Measurements from ENCODE around the gene ANKFN1. TPM values are rescaled to one million over a fixed set of nuclear protein-coding genes. Genes with fewer than 3 reads are reported as not detected.
A peak's percentile ranks its signal among the peaks of the same experiment; 100 is the strongest.

Gene ANKFN1
- total RNA-seq, 1 donor from 2014 or later = not detected

GRCh38 chr17:56314984-56315602 is 161.8 kb downstream of the ANKFN1 start:
- Mint-ChIP-seq H3K27me3 (ENCODE audit: insufficient read depth, low read depth) (peaks cover 6% of the 10 kb centered on the region), H3K27ac (no peak overlapping the region), H3K4me3 (no peak overlapping the region), H3K9me3 (no peaks in the 10 kb centered on the region), H3K4me1 (peaks cover 11% of the 10 kb centered on the region), H3K36me3 (no peaks in the 10 kb centered on the region)
- TF ChIP-seq EZH2phosphoT487 (IDR thresholded peaks at IDR 0.05) = no peak
- Histone ChIP-seq H3K4me3 (no peak overlapping the region), H3K4me2 (no peak overlapping the region), H4K20me1 (ENCODE audit: low read depth) (no peaks in the 10 kb centered on the region), H3K79me2 (ENCODE audit: low read depth) (no peaks in the 10 kb centered on the region), H3K9me3 (ENCODE audit: low read depth) (no peaks in the 10 kb centered on the region), H3K36me3 (no peaks in the 10 kb centered on the region), H3K4me1 (peaks cover 14% of the 10 kb centered on the region), H3K9ac (no peak overlapping the region), H3K27ac (no peak overlapping the region), H3F3A (ENCODE audit: low read depth) (peaks cover 10% of the 10 kb centered on the region), H3K27me3 (no peaks in the 10 kb centered on the region), H2AFZ (replicated peaks) (no peak overlapping the region)
- no peak for DNase-seq (ENCODE audit: low spot score)

GRCh38 chr17:56316604-56317003 is 163.3 kb downstream of the ANKFN1 start:
- Histone ChIP-seq H3K27ac (no peak overlapping the region), H3K4me1 (peaks cover 29% of the 10 kb centered on the region), H2AFZ (replicated peaks) (no peak overlapping the region), H4K20me1 (ENCODE audit: low read depth) (no peaks in the 10 kb centered on the region), H3K79me2 (ENCODE audit: low read depth) (no peaks in the 10 kb centered on the region), H3K27me3 (no peaks in the 10 kb centered on the region), H3K9me3 (ENCODE audit: low read depth) (no peaks in the 10 kb centered on the region), H3K9ac (no peak overlapping the region), H3K4me2 (no peak overlapping the region), H3F3A (ENCODE audit: low read depth) (peaks cover 25% of the 10 kb centered on the region), H3K36me3 (no peaks in the 10 kb centered on the region), H3K4me3 (no peak overlapping the region)
- H3K4me1 Mint-ChIP-seq = peaks cover 26% of the 10 kb centered on the region
- no peaks in the 10 kb centered on the region for H3K9me3 Mint-ChIP-seq
- H3K4me3 Mint-ChIP-seq = no peak overlapping the region
- H3K27ac Mint-ChIP-seq = no peak overlapping the region
- peaks cover 6% of the 10 kb centered on the region for H3K27me3 Mint-ChIP-seq (ENCODE audit: insufficient read depth, low read depth)
- no peaks in the 10 kb centered on the region for H3K36me3 Mint-ChIP-seq
- DNase-seq (ENCODE audit: low spot score) = no peak
- no peak for TF ChIP-seq CTCF (IDR thresholded peaks at IDR 0.05)

- H2AFZ ChIP-seq (replicated peaks) = no peak overlapping the region
- DNase-seq (ENCODE audit: low spot score) = no peak
- H3K4me3 ChIP-seq = no peak overlapping the region
- TF ChIP-seq EZH2 (IDR thresholded peaks at IDR 0.05) (no peak), CTCF (IDR thresholded peaks at IDR 0.05) (no peak), EZH2phosphoT487 (IDR thresholded peaks at IDR 0.05) (no peak)
- no peak overlapping the region for H3K9ac ChIP-seq
- Mint-ChIP-seq H3K4me3 (no peak overlapping the region), H3K9me3 (no peaks in the 10 kb centered on the region), H3K27ac (no peak overlapping the region), H3K27me3 (ENCODE audit: insufficient read depth, low read depth) (peaks cover 6% of the 10 kb centered on the region), H3K36me3 (no peaks in the 10 kb centered on the region), H3K4me1 (peaks cover 33% of the 10 kb centered on the region)
- H3K79me2 ChIP-seq (ENCODE audit: low read depth) = no peaks in the 10 kb centered on the region
- H3F3A ChIP-seq (ENCODE audit: low read depth) = peaks cover 27% of the 10 kb centered on the region
- no peaks in the 10 kb centered on the region for H3K9me3 ChIP-seq (ENCODE audit: low read depth)
- H3K4me1 ChIP-seq = peaks cover 34% of the 10 kb centered on the region
- H3K36me3 ChIP-seq = no peaks in the 10 kb centered on the region
- no peak overlapping the region for H3K4me2 ChIP-seq
- H4K20me1 ChIP-seq (ENCODE audit: low read depth) = no peaks in the 10 kb centered on the region
- H3K27me3 ChIP-seq = no peaks in the 10 kb centered on the region
- H3K27ac ChIP-seq = no peak overlapping the region
Observed at GRCh38 chr17:56317351-56318208, 164.3 kb downstream of the ANKFN1 start.

- H3K4me1 ChIP-seq = peaks cover 38% of the 10 kb centered on the region
- H3K4me3 Mint-ChIP-seq = no peak overlapping the region
- peaks cover 39% of the 10 kb centered on the region for H3K4me1 Mint-ChIP-seq
- H3K9ac ChIP-seq = no peak overlapping the region
- H3K9me3 Mint-ChIP-seq = no peaks in the 10 kb centered on the region
- H2AFZ ChIP-seq (replicated peaks) = no peak overlapping the region
- no peaks in the 10 kb centered on the region for H3K36me3 Mint-ChIP-seq
- H3K79me2 ChIP-seq (ENCODE audit: low read depth) = no peaks in the 10 kb centered on the region
- H3K27me3 Mint-ChIP-seq (ENCODE audit: insufficient read depth, low read depth) = peaks cover 6% of the 10 kb centered on the region
- no peaks in the 10 kb centered on the region for H4K20me1 ChIP-seq (ENCODE audit: low read depth)
- H3K27ac ChIP-seq = no peak overlapping the region
- no peak for TF ChIP-seq EZH2phosphoT487 (IDR thresholded peaks at IDR 0.05)
- TF ChIP-seq CTCF (IDR thresholded peaks at IDR 0.05) = peak; percentile 73
- peaks cover 27% of the 10 kb centered on the region for H3F3A ChIP-seq (ENCODE audit: low read depth)
- no peak overlapping the region for H3K4me2 ChIP-seq
- H3K27ac Mint-ChIP-seq = no peak overlapping the region
- no peak overlapping the region for H3K4me3 ChIP-seq
- no peaks in the 10 kb centered on the region for H3K27me3 ChIP-seq
- DNase-seq (ENCODE audit: low spot score) = peak; percentile 67
- H3K9me3 ChIP-seq (ENCODE audit: low read depth) = no peaks in the 10 kb centered on the region
- no peaks in the 10 kb centered on the region for H3K36me3 ChIP-seq
Observed at GRCh38 chr17:56319531-56319930, 166.3 kb downstream of the ANKFN1 start.
